ENCODE results near the gene SPO11.

DNA sequence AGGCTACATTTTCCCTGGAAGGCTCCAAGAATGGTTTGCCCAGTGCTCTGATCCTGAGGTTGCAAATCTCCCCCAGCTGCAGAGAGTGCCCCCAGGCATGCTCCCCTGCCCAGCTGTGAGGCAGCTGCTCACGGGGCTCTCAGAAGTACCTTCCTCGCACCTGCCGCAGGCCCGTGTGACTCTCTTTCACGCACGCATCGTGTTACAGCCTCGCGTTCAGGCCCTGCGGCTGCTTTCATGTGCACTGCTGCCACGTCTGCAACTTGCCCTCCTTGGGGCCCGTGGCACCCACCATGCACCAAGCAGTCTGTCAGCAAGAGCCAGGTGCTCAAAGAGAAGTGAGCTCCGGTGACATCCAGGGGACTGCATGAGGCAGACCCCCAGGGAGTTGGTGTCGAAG lies 28.6 kb upstream of the SPO11 start:
- TF ChIP-seq, protein P1, sequence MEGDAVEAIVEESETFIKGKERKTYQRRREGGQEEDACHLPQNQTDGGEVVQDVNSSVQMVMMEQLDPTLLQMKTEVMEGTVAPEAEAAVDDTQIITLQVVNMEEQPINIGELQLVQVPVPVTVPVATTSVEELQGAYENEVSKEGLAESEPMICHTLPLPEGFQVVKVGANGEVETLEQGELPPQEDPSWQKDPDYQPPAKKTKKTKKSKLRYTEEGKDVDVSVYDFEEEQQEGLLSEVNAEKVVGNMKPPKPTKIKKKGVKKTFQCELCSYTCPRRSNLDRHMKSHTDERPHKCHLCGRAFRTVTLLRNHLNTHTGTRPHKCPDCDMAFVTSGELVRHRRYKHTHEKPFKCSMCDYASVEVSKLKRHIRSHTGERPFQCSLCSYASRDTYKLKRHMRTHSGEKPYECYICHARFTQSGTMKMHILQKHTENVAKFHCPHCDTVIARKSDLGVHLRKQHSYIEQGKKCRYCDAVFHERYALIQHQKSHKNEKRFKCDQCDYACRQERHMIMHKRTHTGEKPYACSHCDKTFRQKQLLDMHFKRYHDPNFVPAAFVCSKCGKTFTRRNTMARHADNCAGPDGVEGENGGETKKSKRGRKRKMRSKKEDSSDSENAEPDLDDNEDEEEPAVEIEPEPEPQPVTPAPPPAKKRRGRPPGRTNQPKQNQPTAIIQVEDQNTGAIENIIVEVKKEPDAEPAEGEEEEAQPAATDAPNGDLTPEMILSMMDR (IDR thresholded peaks at IDR 0.05 in 2 of 3, conservative IDR thresholded peaks at IDR 0.05 in 1 of 3; ENCODE audit: borderline replicate concordance in 1 of 3, insufficient read depth in 1 of 3, low read depth in 2 of 3, low read length in 2 of 3): no peak
- TF ChIP-seq POLR2A (IDR thresholded peaks at IDR 0.05; ENCODE audit: borderline replicate concordance, extremely low read depth, insufficient read depth, insufficient read length): no peak
